ENCODE data around the gene TFPI.

DNA sequence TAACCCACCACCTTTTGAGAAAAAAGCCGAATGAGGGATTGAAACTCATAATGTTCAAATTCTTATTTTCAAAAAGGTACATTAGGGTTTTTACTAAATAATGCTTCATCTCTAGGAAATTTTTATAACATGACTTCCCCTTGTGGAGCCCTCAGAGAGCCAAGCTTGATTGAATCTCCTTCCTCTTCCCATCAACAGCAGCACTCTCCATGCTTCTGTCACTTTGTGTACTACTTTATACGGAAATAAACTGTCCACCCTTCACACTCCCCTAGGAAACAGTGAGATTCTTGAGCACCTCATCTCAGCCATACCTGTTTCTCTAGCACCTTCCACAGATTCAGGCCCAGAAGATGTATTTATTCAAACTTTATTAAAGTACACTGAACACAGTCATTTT is 51.8 kb downstream of the TFPI start:
- TF ChIP-seq POLR2AphosphoS5 (IDR thresholded peaks at IDR 0.05; ENCODE audit: borderline replicate concordance, low read depth, low read length): no peak
- no peak for TF ChIP-seq EZH2 (IDR thresholded peaks at IDR 0.05)
- TF ChIP-seq FOXP2 (optimal IDR thresholded peaks at IDR 0.05; ENCODE audit: control extremely low read depth, extremely low read length, insufficient read depth): no peak
